Stimulated activated CD8-positive, alpha-beta memory T cell treated with anti-CD3 and anti-CD28 coated beads, Interleukin-7, amount 100 ng/mL, for 1 hour (primary cell): ENCODE data around the gene PLCG1.
"Not testable (repeated sequence)": the region's sequence is repeated elsewhere in the genome, so short reads cannot be mapped to it uniquely, and the experiment has no call there.

Experiments
- DNase-seq, 2 donors: peaks; one replicate each; pipeline ENCODE4 v3.0.0-alpha.2; 2020; ENCODE audit warnings: low read depth in 2 of 2

Gene PLCG1

DNA sequence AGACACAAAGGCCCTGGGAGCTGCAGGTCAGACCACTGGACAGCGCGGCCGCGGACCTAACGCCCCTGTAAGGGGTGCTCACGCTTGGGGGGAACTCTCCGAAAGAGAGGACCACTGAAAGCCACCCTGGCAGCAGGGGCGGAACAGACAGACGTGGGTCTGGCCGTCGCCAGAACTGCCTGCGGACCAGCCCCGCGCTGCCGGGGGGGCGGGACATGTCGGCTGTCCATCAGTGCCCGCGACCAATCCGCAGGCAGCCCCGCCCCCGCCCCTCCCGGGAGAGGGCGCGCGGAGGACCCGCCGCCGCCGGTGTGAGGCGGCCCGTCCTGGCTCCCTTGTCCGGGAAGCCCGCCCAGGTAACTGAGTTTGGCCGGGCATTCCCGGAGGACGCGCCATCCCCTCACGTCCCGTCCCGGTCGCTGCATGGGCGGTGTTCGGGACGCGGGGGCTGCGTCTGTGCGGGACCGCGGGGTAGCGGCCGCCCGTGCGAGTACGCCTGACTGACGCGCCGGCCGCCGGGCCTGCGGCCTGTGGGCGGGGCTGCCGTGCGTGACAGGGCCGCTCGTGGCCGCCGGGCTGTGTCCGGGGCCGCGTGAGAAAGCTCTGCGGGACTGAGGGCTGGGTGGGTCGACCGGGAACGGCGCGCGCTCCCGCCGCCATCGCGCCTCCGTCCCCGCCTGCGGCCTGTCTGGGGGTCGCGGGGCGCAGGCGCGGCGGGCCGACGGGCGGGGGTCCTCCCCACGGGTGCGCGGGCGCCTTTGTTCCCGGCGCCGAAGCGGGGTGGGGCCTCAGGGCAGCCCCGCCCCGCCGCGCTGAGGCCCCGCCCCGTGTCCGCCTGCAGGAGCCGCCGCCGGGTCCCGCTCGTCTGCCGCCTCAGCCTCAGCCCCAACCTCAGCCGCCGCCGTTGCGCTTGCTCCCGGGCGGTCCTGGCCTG, at the start of gene PLCG1:
Gene PLCG1, plus strand, starts transcription at position 864 of the 934 bp plus-strand sequence. CDS start 99 bp downstream, outside the sequence.
- peak; percentile 63 to 71 for DNase-seq

DNA sequence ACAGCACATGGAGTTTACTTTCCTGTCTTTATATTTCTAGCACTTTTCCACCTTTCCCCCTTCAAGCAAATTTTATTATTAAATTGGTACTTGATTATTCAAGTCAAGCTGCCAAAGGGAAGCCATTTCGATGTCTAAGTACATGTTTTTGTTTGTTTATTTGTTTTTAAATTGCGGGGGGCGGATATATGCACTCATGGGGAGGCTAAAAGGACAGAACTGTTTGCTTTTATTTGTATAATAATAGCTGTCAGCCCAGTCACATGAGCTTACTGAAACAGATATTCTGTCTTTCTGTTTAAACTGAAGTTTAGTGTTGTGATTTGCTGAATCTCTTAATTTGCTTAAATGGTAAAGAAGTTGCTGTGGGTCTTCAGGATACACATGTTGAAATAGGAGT, 49.6 kb upstream of the PLCG1 start:
- no peak for DNase-seq

DNA sequence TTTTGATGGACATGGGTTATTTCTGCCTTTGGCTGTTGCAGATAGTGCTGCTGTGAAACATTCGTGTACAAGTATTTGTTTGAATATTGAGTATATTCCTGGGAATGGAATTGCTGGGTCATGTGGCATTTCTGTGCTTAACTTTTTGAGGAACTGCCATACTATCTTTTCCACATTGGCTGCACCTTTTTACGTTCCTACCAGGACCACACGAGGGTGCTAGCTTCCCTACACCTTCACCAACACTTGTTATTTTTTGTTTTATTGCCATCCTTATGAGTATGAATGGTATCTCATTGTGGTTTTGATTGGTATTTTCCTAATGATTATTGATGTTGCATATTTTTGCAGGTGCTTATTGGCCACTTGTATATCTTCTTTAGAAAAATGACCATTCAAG, 47.8 kb upstream of the PLCG1 start:
- no peak for DNase-seq

DNA sequence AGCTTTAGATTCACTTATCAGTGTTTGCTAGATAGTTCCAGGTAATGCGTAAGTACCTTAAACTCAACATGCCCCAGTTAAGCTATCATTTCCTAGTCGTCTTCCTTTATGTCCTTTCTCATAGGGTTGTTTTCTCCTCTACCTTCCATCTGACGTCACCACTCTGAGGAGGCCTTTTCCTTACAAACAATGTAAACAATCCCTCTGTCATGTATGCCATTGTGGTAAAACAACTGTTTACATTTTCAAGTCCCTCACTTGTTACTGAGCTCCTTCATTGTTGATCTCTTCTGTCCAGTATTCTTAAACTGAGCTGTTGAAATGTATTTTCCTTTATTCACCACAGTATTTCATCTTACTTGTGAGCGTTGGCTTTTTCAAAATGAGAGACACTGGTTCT, 45.4 kb upstream of the PLCG1 start:
- no peak for DNase-seq

DNA sequence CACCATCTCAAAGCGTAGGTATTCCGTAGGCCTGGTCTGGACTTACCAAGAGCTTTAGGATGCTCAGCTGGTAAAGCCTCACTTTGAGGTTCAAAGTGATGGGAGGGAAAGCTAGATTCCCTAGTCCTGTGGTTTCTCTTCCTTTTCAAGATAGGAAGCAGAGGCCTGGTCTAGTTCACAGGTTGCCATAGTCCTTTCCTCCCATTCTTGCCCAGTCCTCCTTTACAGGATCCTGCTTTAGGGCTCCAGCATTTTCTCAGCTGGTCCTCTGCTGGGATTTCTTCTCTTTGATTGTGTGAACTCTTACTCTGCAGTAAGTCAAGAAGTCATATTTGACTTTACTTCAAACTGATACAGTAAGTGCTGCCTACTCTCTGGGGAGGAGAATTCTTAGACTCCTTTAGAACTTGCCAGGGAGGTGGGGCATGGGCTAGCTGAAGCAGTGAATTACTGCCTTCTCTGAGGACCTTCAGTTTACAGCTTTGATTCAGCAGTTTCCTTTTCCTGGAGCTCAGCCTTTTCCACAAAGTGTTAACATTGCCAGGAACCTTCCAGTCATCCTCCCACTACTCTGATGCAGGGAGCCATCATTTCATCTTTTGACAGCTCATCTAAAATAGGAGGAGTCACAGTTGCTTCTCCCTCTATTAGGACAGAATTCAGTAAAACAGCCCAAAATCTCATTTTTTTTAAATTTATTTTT, 42.8 kb upstream of the PLCG1 start:
- no peak for DNase-seq

DNA sequence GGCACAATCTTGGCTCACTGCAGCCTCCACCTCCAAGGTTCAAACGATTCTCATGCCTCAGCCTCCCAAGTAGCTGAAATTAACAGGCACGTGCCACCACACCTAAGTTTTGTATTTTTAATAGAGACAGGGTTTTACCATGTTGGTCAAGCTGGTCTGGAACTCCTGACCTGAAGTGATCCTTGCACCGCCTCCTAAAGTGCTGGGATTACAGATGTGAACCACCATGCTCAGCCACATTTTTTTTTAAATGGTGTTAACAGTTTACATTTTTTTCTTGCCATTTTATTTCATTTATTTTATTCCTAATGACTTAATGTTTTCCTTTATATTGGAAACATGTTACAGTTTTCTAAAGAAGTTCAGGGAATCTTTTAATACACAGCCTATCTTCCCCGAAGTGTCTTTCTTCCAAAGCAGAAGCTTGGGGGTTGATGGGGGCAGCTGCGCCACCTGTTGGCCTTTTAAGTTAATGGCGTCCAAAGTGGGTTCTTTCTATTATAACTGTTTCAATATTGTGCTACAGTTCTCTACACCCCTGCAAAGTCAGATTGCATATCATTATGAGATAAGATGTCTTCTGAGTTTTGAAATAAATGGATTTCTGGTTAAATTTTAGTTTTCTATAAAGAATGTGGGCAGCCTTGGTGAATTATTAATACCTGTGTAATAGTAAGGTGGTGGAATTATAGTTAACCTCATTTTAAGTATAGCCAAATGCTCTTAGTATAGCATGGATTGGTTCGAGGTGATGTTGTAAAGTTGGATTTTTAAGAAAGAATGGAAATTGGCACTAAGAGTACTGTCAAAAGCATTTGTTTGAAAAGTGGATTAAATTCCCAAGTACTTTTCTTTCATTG, 42.0 kb upstream of the PLCG1 start:
- peak; percentile 28 to 32 for DNase-seq

DNA sequence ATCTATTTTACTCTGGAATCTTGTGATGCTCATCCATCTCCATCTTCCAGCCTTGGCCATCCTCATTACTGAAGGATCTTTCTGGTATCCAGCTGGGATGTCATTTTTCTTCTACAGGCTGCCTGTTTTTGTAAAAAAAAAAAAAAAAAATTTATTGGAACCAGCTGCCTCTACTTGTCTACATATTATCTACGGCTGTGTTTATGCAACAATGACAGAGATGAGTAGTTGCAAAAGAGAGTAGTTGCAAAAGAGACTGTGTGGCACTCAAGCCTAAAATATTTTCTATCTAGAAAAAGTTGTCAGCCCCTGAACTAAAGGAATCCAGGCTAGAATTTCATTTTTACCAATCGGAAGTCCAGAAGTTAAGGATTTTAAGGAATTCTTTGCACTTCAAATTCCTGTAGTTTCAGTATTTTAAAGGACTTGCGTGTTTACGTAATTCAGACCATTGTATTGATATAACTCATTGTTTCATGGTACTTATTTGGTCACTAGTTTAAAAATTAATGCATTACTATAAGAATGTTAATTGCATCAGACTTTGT, 38.6 kb upstream of the PLCG1 start:
- no peak for DNase-seq

DNA sequence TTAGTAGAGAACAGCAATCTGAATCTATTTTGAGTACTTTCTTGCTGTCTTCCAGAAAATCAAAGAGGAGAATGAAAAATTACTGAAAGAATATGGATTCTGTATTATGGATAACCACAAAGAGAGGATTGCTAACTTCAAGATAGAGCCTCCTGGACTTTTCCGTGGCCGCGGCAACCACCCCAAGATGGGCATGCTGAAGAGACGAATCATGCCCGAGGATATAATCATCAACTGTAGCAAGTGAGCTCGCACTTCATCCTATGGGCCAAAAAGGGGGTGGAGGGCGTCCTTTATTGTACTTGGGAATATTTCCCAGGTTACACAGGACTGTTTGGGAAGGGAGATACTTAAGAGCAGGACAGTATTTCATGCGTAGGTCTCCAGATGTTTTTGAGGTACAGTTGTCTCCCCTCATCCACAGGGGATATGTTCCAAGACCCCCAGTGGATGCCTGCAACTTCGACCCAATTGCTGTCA, 37.3 kb upstream of the PLCG1 start:
- no peak for DNase-seq

DNA sequence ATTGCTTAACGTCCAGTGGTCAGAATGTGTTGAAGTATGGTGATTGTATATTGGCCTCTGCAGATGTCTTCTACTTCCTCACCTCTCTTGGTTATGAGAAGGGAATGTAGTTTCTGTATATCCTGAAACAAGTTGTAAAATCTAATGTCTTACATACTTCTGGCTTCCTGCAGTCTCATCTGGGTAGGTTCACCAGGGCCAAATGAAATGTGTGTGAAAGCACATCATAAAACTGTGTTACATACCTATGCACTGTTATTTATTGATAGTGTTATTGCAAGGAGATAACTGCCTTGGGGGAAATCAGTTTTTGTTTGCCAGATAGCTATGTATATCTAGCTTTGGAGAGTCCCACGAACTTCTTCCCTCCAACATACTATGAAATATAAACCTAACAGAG, 35.7 kb upstream of the PLCG1 start:
- no peak for DNase-seq

DNA sequence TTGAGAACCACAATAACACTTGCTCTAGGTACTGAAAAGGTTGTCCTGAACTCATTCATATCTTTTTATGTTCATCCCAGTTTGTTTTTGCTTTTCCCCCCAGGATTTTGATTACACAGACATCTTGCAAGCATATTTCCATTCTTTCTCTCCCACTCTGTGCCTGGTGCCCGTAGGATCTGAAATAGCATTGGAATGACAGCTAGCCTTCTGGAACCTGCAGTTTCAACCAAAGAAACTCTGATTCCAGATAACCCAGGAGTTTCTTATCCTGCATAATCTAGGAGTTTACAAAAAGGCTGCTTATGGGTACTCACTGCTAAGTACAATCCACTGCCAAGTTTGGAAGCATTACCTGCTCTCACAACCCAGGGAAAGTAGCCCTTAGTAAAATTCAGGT, 28.8 kb upstream of the PLCG1 start:
- no peak for DNase-seq

DNA sequence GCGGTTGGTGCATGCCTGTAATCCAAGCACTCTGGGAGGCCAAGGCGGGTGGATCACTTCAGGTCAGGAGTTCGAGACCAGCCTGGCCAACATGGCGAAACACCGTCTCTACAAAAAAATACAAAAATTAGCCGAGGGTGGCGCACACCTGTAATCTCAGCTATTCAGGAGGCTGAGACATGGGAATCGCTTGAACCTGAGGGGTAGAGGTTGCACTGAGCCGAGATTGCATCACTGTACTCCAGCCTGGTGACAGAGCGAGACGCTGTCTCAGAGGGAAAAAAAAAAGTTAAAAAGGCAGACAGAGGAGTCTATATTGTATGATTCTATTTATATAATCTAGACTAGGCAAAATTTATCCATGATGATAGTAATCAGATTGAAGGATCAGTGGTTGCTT, 27.3 kb upstream of the PLCG1 start:
- DNase-seq, result no peak

DNA sequence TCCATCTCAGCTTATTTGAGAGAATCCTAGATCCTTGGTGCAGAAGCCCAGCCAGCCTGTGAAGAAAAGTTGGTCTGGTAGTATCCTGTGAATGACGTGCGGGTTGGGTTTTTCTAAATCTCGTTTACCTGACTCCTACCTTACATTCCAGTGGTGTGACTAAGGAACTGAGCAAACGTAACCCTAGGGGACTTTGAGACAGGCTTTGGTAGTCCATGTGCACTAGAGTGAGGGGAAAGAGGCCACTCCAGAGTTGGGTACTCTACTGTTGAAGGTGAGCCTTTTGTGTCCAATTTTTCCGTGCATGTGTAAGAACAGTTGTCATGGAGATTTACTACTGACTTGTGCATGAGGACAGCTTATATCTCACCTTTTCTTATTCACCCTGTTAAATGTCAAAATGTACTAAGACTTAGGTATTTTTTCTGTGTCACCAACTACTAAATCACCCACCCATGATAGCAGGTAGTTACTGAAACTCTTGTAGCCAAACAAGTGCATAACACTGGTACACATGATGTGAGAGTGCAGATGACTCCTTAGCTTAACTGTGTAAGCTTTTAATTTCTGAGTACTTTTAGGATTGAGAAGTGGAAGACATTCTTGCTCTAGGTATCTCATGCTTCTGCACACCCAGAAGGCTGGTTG, 26.3 kb upstream of the PLCG1 start:
- no peak for DNase-seq

DNA sequence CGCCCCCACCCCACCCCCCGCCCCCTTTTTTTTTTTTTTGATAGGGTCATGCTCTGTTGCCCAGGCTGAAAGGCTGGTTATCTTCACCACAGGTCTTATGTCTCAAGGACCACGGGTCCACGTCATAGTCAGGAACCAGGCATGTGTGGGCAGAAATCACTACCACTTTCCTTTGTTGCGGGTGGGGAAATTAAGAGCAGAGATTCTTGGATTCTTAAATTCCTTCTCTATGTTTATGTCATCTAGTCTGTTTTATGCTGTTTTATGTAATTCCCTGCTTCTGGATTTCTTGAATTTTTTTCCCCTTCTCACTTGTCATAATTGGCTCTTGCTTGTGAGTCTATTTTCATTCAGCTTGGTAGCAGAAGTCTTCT, 25.8 kb upstream of the PLCG1 start:
- DNase-seq, result no peak

DNA sequence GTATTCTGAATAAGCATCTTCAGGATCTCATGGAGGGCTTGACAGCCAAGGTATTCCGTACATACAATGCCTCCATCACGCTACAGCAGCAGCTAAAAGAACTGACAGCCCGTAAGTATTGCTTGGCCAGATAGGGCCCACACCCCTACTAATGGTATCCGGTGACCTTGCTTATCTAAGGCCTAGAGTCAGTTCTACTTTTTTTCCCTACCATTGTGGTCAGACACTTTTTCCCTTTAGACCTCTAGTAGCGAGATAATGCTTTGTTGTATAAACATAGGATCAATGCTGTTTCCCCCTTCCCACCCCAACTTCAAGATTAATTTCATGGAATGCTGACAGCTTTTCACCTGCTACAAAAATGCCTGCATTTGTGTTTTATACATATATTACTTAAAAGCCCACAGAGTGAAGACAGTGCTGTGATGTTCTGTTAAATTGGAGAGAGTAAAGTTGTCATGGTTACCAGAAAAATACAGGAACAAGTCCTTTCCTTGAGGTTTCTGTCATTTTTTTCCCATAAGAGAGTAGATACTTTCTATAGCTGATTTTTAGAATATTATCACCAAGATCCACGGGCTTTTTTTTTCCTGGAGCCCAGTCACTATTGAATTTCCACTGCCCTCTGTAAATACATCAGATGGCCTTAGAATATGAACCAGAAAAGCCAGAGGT, 20.9 kb upstream of the PLCG1 start:
- no peak for DNase-seq

DNA sequence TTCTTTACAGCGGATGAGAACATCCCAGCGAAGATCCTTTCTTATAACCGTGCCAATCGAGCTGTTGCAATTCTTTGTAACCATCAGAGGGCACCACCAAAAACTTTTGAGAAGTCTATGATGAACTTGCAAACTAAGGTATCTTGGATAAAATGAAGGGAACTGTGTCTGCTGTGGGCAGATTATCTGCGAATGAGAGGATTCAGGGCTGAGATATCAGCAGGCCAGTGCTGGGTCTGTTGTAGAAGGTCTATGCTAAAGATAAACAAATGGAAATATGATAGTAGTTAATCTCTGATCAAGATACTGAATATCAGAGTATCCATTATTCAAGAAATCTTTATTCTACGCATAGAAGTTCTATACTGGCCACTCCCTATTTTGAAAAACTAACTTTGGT, 19.2 kb upstream of the PLCG1 start:
- DNase-seq, result not testable (repeated sequence)

DNA sequence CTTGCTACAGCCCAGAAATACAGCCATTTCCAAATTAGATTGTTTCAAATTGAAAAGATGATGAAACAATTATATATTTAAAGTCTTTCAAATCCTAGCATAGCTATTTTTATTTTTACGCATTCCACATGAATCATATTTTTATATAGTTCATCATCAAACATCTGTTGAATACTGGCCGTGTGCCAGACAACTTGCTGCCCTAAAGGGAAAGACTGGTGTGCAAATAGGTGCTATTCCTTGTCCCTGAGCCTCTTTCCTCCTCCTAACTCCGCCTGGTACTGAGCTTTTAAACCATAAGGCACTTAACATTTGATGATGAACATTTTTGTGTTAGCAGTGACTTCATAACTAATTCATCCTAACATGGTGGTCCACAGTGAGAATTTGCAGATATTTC, 18.7 kb upstream of the PLCG1 start:
- no peak for DNase-seq

DNA sequence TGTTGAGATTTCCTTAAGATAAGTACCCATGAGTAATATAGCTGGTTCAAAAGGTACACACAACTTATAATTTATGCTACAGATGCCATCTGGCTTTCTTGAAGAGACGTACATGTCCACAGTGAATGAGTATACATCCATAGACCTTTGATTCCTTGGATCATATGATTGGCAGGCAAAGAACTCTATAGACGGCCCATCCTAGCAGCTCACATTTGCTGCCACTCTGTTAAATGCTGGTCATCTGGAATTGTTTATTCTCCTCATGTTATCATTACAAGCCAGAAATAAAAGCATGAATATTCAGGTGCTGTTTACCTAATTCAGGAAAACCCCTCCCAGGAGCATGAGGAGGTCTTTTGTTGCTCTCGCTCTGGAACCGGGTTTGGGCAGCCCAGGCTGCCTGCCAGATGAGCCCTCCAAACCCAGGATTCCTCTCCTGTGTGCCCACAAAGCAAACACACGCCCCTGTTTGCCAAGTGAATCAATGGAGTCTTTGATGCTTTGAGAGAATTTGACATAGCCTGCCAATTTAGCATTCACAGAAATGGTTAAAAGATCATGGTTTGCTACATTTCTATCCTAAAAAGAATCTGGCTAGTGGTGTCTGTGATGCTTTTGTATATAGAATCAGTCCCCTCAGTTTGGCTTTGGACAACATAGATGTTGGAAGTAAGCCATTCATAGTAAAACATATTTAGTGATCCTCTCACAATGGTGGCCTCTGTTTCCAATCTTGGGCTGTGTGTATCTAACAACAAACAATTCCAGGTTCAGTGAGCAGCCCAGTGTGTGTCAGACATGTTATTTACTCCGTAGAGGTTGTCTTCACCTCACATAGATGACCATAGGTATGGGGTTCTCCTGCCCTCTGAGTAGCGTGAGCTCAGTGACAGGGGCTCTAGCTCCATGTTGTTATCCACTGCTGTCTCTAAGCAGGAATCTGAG, 17.5 kb upstream of the PLCG1 start:
- no peak for DNase-seq

DNA sequence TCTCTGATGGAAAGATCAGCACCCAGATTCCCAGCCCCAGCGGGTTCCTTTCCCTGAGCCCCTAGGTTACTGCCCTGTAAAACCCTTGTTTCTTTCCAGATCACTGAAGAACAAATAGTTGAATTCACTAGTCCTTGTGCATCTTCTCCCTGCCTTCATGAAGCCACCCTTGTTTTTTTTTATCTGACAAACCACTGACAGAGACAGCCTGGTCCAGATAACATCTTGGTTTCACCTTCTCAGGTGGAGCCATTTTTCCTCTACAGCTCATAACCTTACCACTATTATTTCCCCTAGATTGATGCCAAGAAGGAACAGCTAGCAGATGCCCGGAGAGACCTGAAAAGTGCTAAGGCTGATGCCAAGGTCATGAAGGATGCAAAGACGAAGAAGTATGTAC, 15.9 kb upstream of the PLCG1 start:
- no peak for DNase-seq

DNA sequence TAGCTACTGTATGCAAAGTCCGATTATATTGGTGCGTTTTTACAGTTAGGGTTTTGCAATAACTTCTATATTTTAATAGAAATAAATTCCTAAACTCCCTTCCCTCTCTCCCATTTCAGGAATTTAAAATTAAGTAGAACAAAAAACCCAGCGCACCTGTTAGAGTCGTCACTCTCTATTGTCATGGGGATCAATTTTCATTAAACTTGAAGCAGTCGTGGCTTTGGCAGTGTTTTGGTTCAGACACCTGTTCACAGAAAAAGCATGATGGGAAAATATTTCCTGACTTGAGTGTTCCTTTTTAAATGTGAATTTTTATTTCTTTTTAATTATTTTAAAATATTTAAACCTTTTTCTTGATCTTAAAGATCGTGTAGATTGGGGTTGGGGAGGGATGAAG, 13.7 kb upstream of the PLCG1 start:
- DNase-seq, result no peak
